ENCODE measurements around the gene ASB1.

DNA sequence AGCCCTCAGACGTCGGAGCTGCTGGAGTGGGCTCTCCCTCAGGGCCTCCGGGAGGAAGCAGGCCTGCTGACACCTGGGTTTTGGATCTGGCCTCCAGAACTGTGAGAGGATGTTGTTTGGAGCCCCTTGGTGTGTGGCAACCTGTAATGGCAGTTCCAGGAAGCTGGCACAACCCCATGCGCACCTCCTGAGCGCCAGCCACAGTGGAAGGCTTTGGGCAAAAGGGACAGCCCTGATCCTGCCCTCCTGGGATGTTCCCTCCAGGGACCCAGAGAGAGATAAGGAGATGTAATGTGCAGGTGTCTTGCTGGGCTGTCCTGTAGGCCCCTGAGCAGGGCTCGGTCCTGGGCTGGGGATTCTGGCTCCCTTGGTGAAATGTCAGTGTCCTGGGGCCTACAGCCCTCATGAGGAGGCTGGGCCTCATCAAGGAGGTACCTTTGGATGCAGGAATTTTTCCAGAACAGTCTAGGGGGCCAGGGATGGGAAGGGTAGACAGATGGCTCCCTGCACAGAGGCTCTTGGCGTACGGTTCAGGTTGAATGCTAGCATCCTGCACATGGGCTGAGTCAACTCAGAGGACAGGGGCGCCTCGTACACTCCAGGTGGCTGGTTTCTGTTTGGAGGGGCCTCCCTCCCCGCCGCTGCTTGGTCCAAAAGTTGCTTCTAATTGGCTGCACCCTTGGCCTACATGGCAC is 61.1 kb downstream of the ASB1 start:
- TF ChIP-seq CTCF (IDR thresholded peaks at IDR 0.05; ENCODE audit: low read length) (no peak), EZH2phosphoT487 (IDR thresholded peaks at IDR 0.05; ENCODE audit: low read length) (no peak), EZH2 (optimal IDR thresholded peaks at IDR 0.05; ENCODE audit: low read depth, low read length) (no peak)

Measured in MM.1S (cell line).